ENCODE results near the gene ZNF775.

Gene ZNF775

GRCh38 chr7:150374026-150374425 lies 5.1 kb upstream of the ZNF775 start:
- peaks cover 31% of the 10 kb centered on the region for H3K4me1 ChIP-seq (ENCODE audit: control insufficient read depth, insufficient read depth, low read length, poor library complexity, severe bottlenecking)
- no peak for DNase-seq
- no peak overlapping the region for H3K4me3 ChIP-seq (ENCODE audit: insufficient read depth, low read depth, low read length, poor library complexity, severe bottlenecking)
- H3K36me3 ChIP-seq (ENCODE audit: control insufficient read depth, insufficient read depth, low read length), result peaks cover 15% of the 10 kb centered on the region
- H3K9me3 ChIP-seq (ENCODE audit: control insufficient read depth, low read length), result no peaks in the 10 kb centered on the region
- H3K27ac ChIP-seq (ENCODE audit: insufficient read depth, low read length, poor library complexity, severe bottlenecking), result no peak overlapping the region
- H3K27me3 ChIP-seq (replicated peaks; ENCODE audit: control insufficient read depth, insufficient read depth, low read length, poor library complexity, severe bottlenecking), result no peaks in the 10 kb centered on the region

DNA sequence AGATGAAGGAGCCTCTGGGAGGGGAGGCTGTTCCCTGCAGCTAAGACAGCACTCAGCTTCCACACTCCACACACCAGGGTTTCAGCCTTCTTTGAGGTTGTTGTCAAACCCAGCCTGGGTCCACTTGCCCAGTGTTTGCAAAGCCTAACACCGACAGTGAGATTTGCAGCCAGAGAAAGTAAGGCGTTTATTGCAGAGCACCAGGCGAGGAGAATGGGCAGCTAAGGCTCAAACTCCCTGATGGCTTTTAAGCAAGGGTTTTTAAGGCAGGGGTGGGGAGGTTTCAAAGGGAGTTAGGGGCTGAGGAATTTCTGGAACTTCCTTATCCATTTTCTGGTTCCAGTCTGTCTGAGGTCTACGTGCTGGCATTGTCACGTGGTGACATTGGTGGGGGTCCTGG lies 4.7 kb upstream of the ZNF775 start:
- DNase-seq, result no peak
- H3K4me1 ChIP-seq (ENCODE audit: control insufficient read depth, insufficient read depth, low read length, poor library complexity, severe bottlenecking), result peaks cover 30% of the 10 kb centered on the region
- no peaks in the 10 kb centered on the region for H3K27me3 ChIP-seq (replicated peaks; ENCODE audit: control insufficient read depth, insufficient read depth, low read length, poor library complexity, severe bottlenecking)
- no peaks in the 10 kb centered on the region for H3K9me3 ChIP-seq (ENCODE audit: control insufficient read depth, low read length)
- no peak overlapping the region for H3K4me3 ChIP-seq (ENCODE audit: insufficient read depth, low read depth, low read length, poor library complexity, severe bottlenecking)
- peaks cover 15% of the 10 kb centered on the region for H3K36me3 ChIP-seq (ENCODE audit: control insufficient read depth, insufficient read depth, low read length)
- no peak overlapping the region for H3K27ac ChIP-seq (ENCODE audit: insufficient read depth, low read length, poor library complexity, severe bottlenecking)

DNA sequence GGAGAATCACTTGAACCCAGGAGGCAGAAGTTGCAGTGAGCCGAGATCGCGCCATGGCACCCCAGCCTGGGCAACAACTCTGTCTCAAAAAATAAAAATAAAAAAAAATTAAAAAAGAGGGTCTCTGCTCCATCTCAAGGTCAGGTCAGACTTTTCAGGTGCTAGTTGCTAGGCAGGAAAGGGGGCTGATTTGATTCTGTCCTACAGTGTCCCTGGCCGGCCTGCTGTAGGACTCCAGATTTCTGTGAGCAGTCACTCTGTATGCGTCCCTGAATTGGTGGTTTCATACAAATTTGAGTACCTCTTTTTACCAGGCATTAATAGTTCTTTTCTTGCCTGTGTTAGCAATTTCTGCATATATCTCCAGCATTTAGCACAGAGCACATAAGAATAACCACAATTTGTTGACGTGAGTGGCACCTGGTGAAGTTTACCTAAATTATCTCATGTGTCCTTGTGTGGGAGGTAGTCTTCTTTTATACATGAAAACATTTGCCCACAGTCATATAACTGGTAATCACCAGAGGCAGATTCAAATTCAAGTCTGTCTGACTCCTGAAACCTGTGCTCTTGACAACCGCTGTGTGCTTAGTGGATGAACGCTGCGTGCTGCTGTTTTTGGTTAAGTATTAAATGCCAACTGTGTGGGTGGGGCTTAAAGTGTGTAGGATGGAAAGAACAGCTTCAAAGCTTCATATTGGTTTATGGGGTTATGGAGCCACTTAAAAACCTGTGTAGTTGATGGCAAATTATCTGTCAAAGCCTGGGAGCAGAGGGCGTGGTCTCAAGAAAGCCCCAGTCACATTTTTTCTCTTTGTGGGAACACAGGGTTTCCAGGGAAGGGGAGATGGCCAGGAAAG lies 3.2 kb upstream of the ZNF775 start:
- H3K4me1 ChIP-seq (ENCODE audit: control insufficient read depth, insufficient read depth, low read length, poor library complexity, severe bottlenecking), result peaks cover 22% of the 10 kb centered on the region
- no peak overlapping the region for H3K4me3 ChIP-seq (ENCODE audit: insufficient read depth, low read depth, low read length, poor library complexity, severe bottlenecking)
- DNase-seq, result no peak
- H3K27me3 ChIP-seq (replicated peaks; ENCODE audit: control insufficient read depth, insufficient read depth, low read length, poor library complexity, severe bottlenecking), result no peaks in the 10 kb centered on the region
- peaks cover 15% of the 10 kb centered on the region for H3K36me3 ChIP-seq (ENCODE audit: control insufficient read depth, insufficient read depth, low read length)
- peak overlapping the region; percentile 23 for H3K27ac ChIP-seq (ENCODE audit: insufficient read depth, low read length, poor library complexity, severe bottlenecking)
- no peaks in the 10 kb centered on the region for H3K9me3 ChIP-seq (ENCODE audit: control insufficient read depth, low read length)

DNA sequence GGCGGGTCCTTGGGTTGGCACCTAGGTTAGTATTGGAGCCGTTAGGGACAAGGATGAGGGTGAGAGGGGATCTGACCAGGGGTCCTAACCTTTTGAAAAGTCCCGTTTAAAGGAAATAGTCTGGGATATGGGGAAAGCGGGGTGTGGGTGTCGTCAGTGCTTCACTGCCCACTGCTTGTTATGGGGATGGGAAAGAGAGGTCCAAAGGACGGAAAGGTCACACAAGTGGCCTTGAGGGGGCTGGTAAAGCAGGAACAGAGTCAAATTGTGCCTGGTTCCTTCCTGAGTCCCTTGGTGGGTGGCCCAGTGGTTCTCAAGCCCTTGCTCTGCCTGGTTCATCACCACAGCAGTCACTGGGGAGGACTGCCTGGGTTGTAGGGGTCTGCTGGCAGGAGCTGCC lies 2.6 kb upstream of the ZNF775 start:
- H3K27ac ChIP-seq (ENCODE audit: insufficient read depth, low read length, poor library complexity, severe bottlenecking), result no peak overlapping the region
- no peaks in the 10 kb centered on the region for H3K27me3 ChIP-seq (replicated peaks; ENCODE audit: control insufficient read depth, insufficient read depth, low read length, poor library complexity, severe bottlenecking)
- no peaks in the 10 kb centered on the region for H3K9me3 ChIP-seq (ENCODE audit: control insufficient read depth, low read length)
- no peak overlapping the region for H3K4me3 ChIP-seq (ENCODE audit: insufficient read depth, low read depth, low read length, poor library complexity, severe bottlenecking)
- peaks cover 22% of the 10 kb centered on the region for H3K4me1 ChIP-seq (ENCODE audit: control insufficient read depth, insufficient read depth, low read length, poor library complexity, severe bottlenecking)
- peaks cover 12% of the 10 kb centered on the region for H3K36me3 ChIP-seq (ENCODE audit: control insufficient read depth, insufficient read depth, low read length)
- no peak for DNase-seq

- H3K9me3 ChIP-seq (ENCODE audit: control insufficient read depth, low read length), result no peaks in the 10 kb centered on the region
- peaks cover 22% of the 10 kb centered on the region for H3K4me1 ChIP-seq (ENCODE audit: control insufficient read depth, insufficient read depth, low read length, poor library complexity, severe bottlenecking)
- no peak overlapping the region for H3K4me3 ChIP-seq (ENCODE audit: insufficient read depth, low read depth, low read length, poor library complexity, severe bottlenecking)
- no peak overlapping the region for H3K27ac ChIP-seq (ENCODE audit: insufficient read depth, low read length, poor library complexity, severe bottlenecking)
- DNase-seq, result no peak
- no peaks in the 10 kb centered on the region for H3K27me3 ChIP-seq (replicated peaks; ENCODE audit: control insufficient read depth, insufficient read depth, low read length, poor library complexity, severe bottlenecking)
- peaks cover 8% of the 10 kb centered on the region for H3K36me3 ChIP-seq (ENCODE audit: control insufficient read depth, insufficient read depth, low read length)
Measured at GRCh38 chr7:150377196-150377595, 1.9 kb upstream of the ZNF775 start.

GRCh38 chr7:150377635-150378034 lies 1.5 kb upstream of the ZNF775 start:
- no peak for DNase-seq
- H3K4me1 ChIP-seq (ENCODE audit: control insufficient read depth, insufficient read depth, low read length, poor library complexity, severe bottlenecking), result peaks cover 22% of the 10 kb centered on the region
- peak overlapping the region; percentile 74 for H3K27ac ChIP-seq (ENCODE audit: insufficient read depth, low read length, poor library complexity, severe bottlenecking)
- peaks cover 8% of the 10 kb centered on the region for H3K36me3 ChIP-seq (ENCODE audit: control insufficient read depth, insufficient read depth, low read length)
- H3K9me3 ChIP-seq (ENCODE audit: control insufficient read depth, low read length), result no peaks in the 10 kb centered on the region
- no peak overlapping the region for H3K4me3 ChIP-seq (ENCODE audit: insufficient read depth, low read depth, low read length, poor library complexity, severe bottlenecking)
- H3K27me3 ChIP-seq (replicated peaks; ENCODE audit: control insufficient read depth, insufficient read depth, low read length, poor library complexity, severe bottlenecking), result no peaks in the 10 kb centered on the region

- H3K9me3 ChIP-seq (ENCODE audit: control insufficient read depth, low read length), result no peaks in the 10 kb centered on the region
- peak overlapping the region; percentile 74 for H3K27ac ChIP-seq (ENCODE audit: insufficient read depth, low read length, poor library complexity, severe bottlenecking)
- DNase-seq, result peak; percentile 31 to 40 (median 34)
- H3K36me3 ChIP-seq (ENCODE audit: control insufficient read depth, insufficient read depth, low read length), result peaks cover 7% of the 10 kb centered on the region
- no peaks in the 10 kb centered on the region for H3K27me3 ChIP-seq (replicated peaks; ENCODE audit: control insufficient read depth, insufficient read depth, low read length, poor library complexity, severe bottlenecking)
- peak overlapping the region; percentile 83 for H3K4me3 ChIP-seq (ENCODE audit: insufficient read depth, low read depth, low read length, poor library complexity, severe bottlenecking)
- peaks cover 22% of the 10 kb centered on the region for H3K4me1 ChIP-seq (ENCODE audit: control insufficient read depth, insufficient read depth, low read length, poor library complexity, severe bottlenecking)
Measured at GRCh38 chr7:150378115-150378852, 846 bp upstream of the ZNF775 start.

- H3K36me3 ChIP-seq (ENCODE audit: control insufficient read depth, insufficient read depth, low read length), result no peaks in the 10 kb centered on the region
- no peak for DNase-seq
- peaks cover 22% of the 10 kb centered on the region for H3K4me1 ChIP-seq (ENCODE audit: control insufficient read depth, insufficient read depth, low read length, poor library complexity, severe bottlenecking)
- no peaks in the 10 kb centered on the region for H3K9me3 ChIP-seq (ENCODE audit: control insufficient read depth, low read length)
- H3K27ac ChIP-seq (ENCODE audit: insufficient read depth, low read length, poor library complexity, severe bottlenecking), result peak overlapping the region; percentile 61
- no peaks in the 10 kb centered on the region for H3K27me3 ChIP-seq (replicated peaks; ENCODE audit: control insufficient read depth, insufficient read depth, low read length, poor library complexity, severe bottlenecking)
- H3K4me3 ChIP-seq (ENCODE audit: insufficient read depth, low read depth, low read length, poor library complexity, severe bottlenecking), result peak overlapping the region; percentile 83
Measured at GRCh38 chr7:150379441-150380379, 580 bp downstream of the ZNF775 start.

GRCh38 chr7:150380463-150380862 lies 1.3 kb downstream of the ZNF775 start:
- Histone ChIP-seq H3K27ac (ENCODE audit: insufficient read depth, low read length, poor library complexity, severe bottlenecking) (no peak overlapping the region), H3K9me3 (ENCODE audit: control insufficient read depth, low read length) (no peaks in the 10 kb centered on the region), H3K27me3 (replicated peaks; ENCODE audit: control insufficient read depth, insufficient read depth, low read length, poor library complexity, severe bottlenecking) (no peaks in the 10 kb centered on the region), H3K4me1 (ENCODE audit: control insufficient read depth, insufficient read depth, low read length, poor library complexity, severe bottlenecking) (peaks cover 22% of the 10 kb centered on the region), H3K36me3 (ENCODE audit: control insufficient read depth, insufficient read depth, low read length) (no peaks in the 10 kb centered on the region), H3K4me3 (ENCODE audit: insufficient read depth, low read depth, low read length, poor library complexity, severe bottlenecking) (no peak overlapping the region)
- no peak for DNase-seq

All from effector memory CD4-positive, alpha-beta T cell (primary cell).